ENCODE data around the gene MIXL1. TPM values are rescaled to one million over a fixed set of nuclear protein-coding genes. Genes with fewer than 3 reads are reported as not detected.
A peak's percentile ranks its signal among the peaks of the same experiment; 100 is the strongest.
"Not testable (repeated sequence)": the region's sequence is repeated elsewhere in the genome, so short reads cannot be mapped to it uniquely, and the experiment has no call there.

The MIXL1 gene
- total RNA-seq (2014; rRNA removed; shearing (Covaris generic)): not detected in 2 replicates

DNA sequence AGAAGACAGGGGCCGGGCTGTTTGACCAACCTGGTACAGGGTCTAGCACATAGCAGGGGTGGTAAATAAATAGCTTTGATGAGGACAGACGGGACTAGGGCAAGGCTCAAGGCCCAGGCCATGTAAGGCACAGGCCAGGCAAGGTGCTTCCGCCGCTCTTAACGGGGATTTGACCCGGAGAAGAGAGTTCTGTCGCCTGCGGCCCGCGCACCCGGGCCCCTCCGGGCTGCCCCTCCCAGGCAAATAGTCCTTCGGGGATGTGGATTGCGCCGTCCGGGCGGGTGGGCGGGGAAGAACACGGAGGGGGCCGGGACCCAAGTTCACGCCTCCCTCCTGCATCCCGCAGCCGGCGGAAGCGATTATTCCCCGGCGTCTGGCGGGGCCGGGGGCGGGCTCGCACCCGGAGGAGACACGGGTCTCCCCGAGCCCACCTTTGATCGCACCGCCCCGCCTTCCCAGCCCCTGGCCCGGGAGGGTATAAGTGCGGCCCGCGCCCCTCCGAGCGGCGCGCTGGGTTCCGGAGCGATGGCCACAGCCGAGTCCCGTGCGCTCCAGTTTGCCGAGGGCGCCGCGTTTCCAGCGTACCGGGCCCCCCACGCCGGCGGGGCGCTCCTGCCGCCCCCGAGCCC, at the start of gene MIXL1:
Gene MIXL1 (plus strand): TSS at position 508 of the 629 bp plus-strand sequence. CDS start 18 bp downstream, at position 526.
- no peak for DNase-seq (ENCODE audit: low read depth)

DNA sequence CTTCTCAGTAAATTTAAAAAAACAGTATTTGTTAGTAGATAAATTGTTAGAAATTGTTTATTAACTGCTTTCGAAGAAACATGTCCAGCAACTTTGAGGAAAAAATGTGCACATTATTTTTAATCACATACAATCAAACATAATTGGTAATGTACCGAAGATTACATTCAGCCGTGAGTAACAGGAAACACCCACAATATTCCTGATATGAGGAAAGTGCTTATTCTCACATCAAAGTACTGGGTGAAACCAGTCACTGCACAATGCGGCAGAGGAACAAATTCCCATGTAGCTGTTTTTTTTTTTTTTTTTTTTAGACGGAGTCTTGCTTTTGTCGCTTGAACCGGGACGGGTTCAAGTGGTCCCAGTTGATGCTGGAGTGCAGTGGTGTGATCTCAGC, 46.6 kb upstream of the MIXL1 start:
- no peak for DNase-seq (ENCODE audit: low read depth)

DNA sequence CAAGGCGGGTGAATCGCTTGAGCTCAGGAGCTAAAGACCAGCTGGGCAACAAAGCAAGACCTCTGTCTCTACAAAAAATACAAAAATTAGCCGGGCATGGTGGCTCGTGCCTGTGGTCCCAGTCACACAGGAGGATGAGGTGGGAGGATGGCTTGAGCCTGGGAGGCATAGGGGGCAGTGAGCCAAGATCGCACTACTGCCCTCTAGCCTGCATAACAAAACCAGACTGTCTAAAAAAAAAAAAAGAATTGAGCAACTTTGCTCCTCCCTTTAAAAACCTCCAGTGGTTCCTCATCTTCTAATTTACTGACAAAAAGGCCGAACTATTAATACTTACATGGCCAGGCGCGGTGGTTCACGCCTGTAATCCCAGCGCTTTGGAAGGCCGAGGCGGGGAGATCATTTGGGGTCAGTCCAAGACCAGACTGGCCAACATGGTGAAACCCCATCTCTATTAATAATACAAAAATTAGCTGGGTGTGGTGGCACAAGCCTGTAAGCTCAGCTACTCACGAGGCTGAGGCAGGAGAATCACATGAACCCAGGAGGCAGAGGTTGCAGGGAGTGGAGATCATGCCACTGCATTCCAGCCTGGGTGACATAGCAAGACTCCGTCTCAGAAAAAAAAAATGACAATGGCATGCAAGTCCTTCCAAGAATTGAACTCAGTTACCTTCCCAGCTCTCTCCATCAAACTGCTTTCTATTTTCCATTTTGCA, 41.3 kb upstream of the MIXL1 start:
- peak; percentile 40 for DNase-seq (ENCODE audit: low read depth)

DNA sequence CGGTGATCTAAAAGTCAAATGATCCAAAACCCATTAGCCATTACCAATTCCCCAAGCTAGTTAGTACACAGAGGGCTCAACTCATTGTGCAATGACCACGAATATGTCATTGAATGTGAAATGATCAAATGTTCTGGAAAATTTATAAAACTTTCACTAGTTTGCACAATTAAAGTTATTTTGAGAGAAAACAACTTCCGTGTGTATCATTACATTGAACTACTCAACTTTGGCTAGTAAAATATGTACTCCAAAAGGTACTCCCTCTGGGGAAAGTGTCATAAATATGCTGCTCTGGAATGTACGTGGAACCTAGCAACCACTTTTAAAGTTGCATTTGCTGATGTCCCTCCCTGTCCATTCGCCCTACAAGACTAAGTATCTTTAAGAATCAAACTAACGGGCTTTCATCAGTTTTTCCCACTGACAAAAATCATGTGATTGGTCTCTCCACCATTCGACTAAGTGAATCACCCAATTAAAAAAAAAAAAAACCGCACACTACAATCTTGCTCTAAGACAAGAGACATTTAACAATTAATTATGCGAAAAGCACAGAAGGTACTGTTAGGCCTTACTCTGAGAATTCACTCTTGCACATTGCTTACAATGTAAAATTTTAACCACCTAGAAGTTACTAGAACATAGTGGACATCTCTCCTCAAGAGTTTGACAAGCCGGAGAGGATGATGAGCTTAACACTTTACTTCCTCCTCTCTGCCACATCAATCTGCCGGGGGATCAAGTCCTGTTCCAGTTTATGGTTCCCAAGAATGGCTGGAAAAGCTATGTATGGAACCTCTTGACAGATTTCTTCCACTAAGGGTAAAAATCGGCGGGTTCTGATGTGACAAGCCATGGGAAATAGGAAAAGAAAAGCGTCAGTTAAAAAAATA, 38.1 kb upstream of the MIXL1 start:
- DNase-seq (ENCODE audit: low read depth): peak; percentile 58

DNA sequence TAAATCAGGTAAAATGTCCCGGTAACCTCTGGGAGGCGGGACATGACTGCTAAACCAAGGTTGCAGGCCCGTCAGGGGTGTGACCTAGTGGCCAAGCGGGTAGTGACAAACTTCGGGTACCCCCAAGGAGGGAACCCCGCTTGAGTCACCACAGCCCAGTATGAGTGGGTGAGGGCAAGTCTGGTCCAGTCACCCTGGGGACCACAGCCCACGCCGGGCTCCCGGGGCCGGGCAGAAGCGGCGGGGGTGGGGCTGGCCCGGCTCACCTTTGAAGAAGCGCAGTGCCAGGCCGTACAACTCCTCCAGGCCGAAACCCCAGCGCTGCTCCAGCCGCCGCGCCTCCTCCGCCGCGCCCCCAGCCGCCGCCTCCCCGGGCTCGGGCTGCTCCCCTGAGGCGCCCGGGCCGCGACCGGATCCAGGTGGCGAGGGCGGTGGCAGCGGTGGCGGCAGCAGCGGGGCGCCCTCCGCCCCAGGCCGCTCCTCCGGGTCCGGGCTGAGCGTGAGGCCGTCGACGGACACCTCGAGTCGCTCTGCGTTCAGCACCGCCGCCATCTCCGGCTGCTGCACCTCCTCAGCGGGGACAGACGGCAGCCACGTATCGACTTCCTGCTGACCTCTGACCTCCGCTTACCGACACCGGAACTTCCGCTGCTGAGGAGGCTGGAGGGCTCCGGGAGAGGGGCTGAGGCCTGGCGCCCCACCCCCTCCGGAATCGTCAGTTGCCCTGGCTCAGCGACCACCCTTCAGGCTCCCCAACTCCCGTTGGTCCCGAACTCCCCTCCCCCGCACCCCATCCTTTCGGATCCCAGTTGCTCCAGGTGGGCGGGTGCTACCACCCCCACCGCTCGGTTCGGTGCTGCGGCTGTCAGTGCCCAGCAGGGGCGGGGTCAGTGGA, 37.1 kb upstream of the MIXL1 start, which contains the start of gene ACBD3:
Gene ACBD3 (minus strand): TSS at position 618 of the 895 bp plus-strand sequence. CDS start 66 bp downstream, at position 552.
- DNase-seq (ENCODE audit: low read depth): peak; percentile 87

DNA sequence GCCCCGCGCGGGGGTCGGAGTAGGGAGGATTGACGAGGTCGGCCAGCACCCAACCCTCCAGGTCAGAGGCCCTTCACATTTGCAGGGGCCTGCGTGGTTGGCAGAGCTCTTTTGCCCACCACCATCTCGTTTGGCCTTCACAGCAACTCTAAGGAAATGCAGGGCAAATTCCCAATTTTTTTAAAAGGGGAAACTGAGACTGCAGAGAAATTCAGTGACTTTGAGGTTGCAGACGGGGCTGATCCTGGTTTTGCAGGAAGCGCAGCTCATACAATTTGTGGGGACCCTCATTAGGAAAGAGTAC, 36.5 kb upstream of the MIXL1 start:
- DNase-seq (ENCODE audit: low read depth): no peak

DNA sequence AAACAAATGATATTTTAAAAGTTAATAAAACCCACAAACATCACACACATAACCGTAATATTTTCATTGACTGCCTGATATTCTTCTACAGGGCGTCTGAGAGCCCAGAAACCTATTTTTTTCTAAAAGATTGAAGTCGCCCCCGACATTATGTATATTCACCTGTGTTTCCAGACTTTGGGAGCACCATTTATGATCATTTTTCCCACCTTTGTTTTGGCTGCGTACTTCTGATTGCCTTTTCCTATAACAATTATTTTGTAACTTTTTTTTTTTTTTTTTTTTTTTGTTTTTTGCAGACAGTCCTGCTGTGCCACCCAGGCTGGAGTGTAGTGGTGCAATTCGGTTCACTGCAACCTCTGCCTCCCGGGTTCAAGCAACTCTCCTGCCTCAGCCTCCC, 36.1 kb upstream of the MIXL1 start:
- DNase-seq (ENCODE audit: low read depth): no peak

DNA sequence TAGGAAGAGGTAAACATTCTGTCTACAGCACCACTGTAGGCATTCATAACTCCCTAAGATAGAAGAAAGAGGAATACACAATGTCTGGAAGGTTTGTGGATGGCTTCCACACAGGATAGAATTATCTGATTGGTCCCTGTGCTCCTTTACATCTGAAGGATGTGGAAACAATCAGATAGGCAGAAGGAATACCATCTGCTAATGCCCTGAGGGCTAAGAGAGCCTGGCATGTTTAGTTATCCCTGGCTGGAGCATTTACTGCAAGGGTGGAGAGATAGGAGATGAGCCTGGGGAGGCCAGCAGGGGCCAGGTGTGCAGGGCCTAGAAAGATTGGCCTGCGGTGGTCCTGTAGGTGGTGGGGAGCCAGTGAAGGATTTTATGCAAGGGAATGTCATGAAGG, 28.3 kb upstream of the MIXL1 start:
- peak; percentile 26 for DNase-seq (ENCODE audit: low read depth)

DNA sequence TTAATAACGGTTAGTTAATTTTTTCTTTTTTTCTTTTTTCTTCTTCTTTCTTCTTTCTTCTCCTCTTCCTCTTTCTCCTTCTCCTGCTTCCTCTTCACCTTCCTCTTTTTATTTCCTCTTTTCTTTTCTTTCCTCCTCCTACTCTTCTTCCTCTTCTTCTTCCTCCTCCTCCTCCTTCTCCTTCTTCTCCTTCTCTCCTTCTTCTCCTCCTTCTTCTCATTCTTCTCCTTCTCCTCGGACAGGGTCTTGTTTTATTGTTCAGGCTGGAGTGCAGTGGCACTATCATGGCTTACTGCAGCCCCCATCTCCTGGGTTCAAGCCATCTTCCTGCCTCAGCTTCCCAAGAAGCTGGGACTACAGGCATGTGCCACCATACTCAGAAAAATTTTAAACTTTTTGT, 23.5 kb upstream of the MIXL1 start:
- DNase-seq (ENCODE audit: low read depth): no peak

DNA sequence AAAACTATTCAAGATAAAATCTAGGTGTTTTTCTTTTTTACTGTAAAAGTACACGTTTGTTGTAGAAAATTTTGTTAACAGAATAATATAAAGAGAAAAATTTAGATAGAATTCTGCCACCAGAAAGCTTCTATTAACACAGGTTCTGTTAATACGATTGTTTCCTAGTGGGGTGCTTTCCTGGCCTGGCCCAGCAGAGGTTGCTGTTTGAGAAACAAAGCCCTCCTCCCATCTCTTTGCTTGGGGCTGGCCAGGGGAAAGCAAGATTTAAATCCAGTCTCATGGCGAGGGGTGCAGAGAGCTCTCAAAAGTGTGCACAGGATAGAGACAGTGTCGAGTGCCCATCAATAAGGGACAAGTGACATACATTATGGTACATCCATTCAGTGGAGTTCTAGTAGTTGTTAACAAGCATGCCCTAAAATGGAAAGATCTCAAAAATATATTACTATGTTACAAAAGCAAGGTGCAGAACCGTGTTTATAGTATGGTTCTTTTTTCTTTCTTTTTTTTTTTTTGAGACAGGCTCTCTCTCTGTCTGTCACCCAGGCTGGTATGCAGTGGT, 22.4 kb upstream of the MIXL1 start:
- peak; percentile 20 for DNase-seq (ENCODE audit: low read depth)

DNA sequence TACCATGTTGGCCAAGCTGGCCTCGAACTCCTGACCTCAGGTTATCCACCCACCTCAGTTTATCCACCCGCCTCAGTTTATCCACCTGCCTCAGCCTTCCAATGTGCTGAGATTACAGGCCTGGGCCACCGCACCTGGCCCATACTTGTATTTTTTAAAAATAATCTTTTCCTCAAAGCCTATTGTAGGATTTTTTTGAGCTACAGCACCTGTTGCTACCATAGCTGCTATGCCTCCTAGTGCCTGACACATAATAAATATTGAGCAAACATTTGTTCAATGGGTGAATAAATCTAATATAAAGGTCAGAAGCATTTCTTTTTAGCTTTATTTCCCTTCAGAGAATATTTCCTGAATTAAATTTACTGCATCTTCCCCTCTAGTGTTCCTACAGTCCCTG, 21.2 kb upstream of the MIXL1 start:
- DNase-seq (ENCODE audit: low read depth): no peak

DNA sequence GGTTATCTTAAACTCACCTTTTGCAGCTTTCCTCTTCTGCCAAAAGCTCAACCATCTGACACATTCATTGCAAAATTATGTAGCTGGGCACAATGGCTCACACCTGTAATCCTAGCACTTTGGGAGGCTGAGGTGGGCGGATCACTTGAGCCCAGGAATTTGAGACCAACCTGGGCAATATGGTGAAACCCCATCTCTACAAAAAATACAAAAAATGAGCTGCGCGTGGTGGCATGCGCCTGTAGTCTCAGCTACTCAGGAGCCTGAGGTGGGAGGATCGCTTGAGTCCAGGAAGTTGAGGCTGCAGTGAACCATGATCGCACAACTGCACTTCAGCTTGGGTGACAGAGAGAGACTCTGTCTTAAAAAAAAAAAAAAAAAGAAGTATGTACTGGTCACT, 20.8 kb upstream of the MIXL1 start:
- DNase-seq (ENCODE audit: low read depth): not testable (repeated sequence)

DNA sequence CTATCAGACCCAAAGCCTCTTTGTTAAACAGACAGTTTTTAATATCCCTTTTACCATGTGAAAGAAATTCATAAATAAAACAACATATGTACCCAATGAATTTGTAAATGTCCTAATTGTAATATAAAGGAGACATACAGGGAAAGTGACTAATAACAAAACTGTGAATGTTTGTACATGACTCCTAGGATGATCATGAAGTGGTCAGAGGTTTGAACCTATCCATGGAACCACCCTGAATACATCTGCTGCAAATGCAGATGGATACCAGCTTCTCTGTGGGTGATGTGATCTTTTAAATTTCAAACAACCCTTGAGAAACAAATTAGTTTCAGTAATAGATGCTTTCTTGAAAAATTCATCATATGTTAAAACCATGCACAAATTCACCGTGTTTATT, 20.2 kb upstream of the MIXL1 start:
- DNase-seq (ENCODE audit: low read depth): no peak

DNA sequence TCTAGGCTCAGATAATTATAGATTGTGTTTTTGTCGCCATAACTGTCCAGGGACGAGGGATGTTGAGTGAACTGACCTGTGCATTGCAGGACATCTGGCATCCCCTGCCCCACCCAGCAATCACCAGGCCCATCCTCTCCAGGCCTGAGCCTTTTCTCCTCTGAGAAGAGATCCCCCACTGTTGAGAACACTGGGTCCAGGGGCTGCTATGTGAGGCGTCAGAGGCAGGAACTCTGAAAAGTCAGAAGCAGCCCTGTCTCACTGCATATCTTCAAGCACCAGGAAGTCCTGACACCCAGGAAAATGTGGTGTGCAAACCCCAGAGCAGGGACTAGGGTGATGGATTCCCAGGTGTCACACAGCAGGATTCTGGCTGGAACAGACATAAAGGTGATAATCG, 19.8 kb upstream of the MIXL1 start:
- no peak for DNase-seq (ENCODE audit: low read depth)

DNA sequence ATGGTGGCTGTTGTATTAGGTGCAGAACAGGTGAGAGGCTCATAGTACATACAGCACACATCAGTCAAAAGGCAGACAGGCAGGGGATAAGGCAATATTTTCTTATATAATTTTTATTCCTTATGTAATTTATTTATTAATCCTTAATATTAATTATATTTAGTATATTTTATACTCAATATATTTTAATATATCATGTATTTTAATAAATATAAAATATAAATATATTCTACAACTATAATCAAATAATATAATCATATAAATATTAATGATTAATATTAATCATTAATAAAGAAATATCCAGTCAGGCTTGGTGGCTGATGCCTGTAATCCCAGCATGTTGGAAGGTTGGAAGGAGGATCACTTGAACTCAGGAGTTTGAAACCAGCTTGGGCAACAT, 19.3 kb upstream of the MIXL1 start:
- no peak for DNase-seq (ENCODE audit: low read depth)

DNA sequence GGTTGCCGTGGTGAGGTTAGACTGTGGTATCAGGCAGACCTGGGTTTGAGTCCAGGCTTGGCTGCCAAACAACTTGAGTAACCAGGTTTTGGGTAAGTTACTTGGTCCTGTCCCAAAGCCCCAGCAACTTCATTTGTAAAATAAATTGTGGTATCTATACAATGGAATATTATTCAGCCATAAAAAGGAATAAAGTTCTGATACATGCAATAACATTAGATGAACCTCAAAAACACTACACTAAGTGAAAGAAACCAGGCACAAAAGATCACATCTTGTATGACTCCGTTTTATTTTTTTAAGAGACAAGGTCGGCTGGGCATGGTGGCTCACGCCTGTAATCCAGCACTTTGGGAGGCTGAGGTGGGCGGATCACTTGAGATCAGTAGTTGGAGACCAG, 16.4 kb upstream of the MIXL1 start:
- no peak for DNase-seq (ENCODE audit: low read depth)

DNA sequence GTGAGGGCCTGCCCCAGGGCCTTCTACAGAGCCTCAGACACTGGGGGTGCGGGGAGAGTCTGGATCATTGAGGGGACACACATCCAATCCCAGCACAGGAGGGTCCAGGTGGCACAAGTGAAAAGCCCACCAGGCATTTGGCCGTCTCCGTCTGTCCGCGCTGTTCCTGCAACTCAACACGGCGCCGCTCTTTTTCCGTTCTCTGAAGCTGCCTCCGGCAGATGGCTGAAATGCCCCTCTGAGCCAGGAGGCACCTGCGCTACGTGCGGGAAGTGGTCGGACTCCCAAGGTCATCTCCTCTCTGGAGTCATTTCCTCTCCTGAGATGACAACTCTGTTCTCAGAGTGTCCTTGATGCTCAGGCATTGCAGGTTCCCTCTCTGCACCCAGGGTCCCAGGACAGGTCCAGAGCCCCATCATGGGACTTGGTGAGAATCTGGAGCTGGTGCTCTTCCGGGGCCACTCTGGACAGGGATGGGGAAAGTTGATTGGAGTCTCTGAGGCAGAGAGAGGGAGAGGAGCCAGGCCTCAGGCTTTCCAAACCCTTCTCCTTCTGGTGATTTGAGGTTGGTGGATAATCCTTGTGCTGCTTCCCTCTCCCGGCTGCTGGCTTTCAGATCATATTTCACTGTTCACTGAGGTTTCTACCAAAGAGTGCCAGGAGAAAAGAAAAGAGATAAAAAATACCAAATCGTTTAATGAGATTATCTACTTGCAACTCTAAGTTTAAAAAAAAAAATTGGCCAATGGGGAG, 14.0 kb upstream of the MIXL1 start:
- no peak for DNase-seq (ENCODE audit: low read depth)

DNA sequence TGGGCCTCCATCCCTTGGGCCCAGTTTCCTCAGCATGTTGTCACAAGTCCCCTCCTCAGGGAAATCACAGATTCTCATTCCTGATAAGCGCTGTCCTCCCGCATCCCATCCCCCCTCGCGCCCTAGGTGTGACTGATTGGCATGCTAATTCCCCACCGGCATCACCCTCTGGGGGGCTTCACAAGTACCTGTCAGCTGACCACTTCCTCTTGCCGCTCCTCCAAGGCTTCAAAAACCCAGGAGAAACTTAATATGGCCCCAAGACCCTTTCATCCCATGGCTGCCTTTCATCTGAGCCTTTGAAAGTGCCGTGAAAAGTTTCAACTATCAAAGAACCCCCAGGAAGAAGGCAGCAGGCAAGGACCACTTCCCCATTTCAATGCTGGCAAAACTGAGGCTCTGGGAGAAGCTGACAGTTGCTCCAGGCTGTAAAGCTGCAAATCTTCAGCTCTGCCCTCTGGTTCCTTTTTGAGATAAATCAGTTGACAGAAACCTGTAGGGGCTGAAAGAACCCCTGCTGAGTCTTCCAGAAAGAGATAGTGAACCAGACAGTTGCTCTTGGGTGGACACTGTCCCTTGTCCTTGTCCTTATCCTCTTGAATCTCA, 12.8 kb upstream of the MIXL1 start:
- DNase-seq (ENCODE audit: low read depth): no peak

DNA sequence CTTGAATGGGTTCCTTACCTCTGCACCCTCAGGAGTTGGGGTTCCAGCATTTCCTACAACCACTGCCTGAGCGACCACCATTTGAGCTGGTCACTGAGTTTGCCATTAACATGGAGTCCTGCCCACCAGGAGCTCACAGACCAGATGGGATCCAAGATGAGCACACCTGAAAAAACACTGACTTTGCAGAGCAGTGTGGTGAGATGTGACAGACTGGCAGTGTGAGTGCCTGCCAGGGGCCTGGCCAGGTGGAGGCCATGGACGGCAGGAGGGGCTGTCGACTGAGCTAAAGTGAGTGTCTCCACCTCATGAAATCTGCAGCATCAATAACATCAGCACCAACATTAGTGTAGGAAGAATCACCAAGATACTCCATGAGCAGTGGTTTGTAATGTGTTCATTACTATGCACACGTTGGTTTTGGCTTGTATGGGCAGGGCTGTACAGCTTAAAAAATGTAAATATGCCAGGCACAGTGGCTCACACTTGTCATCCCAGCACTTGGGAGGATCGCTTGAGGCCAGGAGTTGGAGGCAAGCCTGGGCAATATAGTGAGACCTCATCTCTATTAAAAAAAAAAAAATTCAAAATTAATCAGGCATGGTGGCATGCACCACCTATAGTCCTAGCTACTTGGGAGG, 12.2 kb upstream of the MIXL1 start:
- no peak for DNase-seq (ENCODE audit: low read depth)

DNA sequence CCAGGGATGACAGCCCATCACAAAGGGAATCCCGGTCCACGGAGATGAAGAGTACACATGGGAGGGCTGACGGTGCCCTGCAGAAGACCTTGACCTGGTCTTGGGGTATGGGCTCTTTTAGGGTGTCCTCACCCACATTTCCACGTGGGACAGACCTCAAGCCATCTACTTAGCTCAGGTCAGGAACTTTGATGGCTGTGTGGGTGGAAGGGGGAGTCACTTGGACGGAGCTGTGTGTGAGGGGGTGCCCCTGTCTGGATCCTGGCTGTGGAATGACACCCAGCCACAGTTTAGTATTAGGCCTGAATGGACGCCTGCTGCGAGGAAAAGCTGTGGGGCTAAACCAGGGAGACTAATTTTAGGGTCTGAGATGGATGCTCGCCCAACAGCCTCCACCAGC, 10.9 kb upstream of the MIXL1 start:
- DNase-seq (ENCODE audit: low read depth): no peak

Data from M059J (cell line).